GM12878 (cell line): Measurements from ENCODE around the gene ZDHHC1.

Experiments
- HCFC1 ChIP-seq: fragments of 150-350 bp; IDR thresholded peaks from 2 replicates; pipeline ENCODE4 v1.6.1; 2014; ENCODE audit warnings: low read length
- HDAC2 ChIP-seq: fragments of 200-600 bp; sonication (generic); IDR thresholded peaks from 2 replicates; pipeline ENCODE4 v1.6.1; 2017
- JUND ChIP-seq: IDR thresholded peaks from 2 replicates; pipeline ENCODE4 v1.6.1; 2012; ENCODE audit warnings: low read depth, mild to moderate bottlenecking, low read length, improper control_type of control experiment, moderate library complexity
- KAT2A ChIP-seq: conservative IDR thresholded peaks from 2 replicates; pipeline ENCODE4 v1.6.1; 2011; ENCODE audit warnings: low read depth, low read length; ENCODE audit not compliant: control insufficient read depth
- POLR2AphosphoS5 ChIP-seq: IDR thresholded peaks from 2 replicates; pipeline ENCODE4 v1.6.1; 2011; ENCODE audit warnings: mild to moderate bottlenecking, low read length, inconsistent platforms
- RELA ChIP-seq: fragments of 450-650 bp; IDR thresholded peaks from 2 replicates; pipeline ENCODE4 v1.8.0; 2014; ENCODE audit warnings: borderline replicate concordance; ENCODE audit not compliant: partially characterized antibody
- TAF1 ChIP-seq: IDR thresholded peaks from 2 replicates; pipeline ENCODE4 v1.6.1; 2011; ENCODE audit warnings: mild to moderate bottlenecking, low read depth, low read length, borderline replicate concordance
- TF ChIP-seq, protein P1 (sequence below): fragments of 450-650 bp; IDR thresholded peaks from 2 replicates; pipeline ENCODE4 v1.6.1; 2017; ENCODE audit warnings: low read depth, mild to moderate bottlenecking, moderate library complexity
- TF ChIP-seq, protein P2 (sequence below): IDR thresholded peaks from 2 replicates; pipeline ENCODE4 v1.6.1; 2011; ENCODE audit warnings: low read depth, mild to moderate bottlenecking, low read length, moderate library complexity, borderline replicate concordance; ENCODE audit errors: extremely low read depth

DNA sequence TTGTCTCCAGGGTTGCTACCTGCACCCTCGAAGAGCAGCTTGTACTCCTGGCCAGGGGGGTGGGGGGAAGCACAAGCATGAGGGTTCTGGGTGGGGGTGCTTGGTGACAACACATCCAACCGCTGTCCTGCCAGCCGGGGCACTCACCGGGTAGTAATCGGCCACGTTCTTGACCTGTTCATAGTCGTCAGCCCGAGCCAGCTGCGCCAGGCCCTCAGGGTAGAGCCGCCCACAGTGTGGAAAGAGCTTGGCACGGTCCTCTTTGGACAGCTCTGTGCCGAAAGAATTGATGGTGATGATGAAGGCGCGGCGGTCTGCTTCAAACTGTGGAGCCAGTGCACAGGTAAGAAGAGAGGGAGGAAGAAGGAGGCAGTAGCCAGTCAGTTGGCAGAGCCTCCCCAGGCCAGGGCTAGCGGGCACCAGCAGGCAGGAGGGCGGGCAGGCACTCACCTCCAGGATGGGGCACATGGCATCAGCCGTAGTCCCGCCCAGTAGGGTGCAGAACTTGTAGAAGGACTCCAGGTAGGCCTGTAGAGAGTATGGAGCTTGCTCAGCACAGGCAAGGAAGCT is 22.6 kb upstream of the ZDHHC1 start:
- TF ChIP-seq TAF1 (no peak), JUND (no peak), KAT2A (no peak), POLR2AphosphoS5 (no peak), RELA (no peak), HCFC1 (no peak), HDAC2 (no peak)
- TF ChIP-seq, protein P1, sequence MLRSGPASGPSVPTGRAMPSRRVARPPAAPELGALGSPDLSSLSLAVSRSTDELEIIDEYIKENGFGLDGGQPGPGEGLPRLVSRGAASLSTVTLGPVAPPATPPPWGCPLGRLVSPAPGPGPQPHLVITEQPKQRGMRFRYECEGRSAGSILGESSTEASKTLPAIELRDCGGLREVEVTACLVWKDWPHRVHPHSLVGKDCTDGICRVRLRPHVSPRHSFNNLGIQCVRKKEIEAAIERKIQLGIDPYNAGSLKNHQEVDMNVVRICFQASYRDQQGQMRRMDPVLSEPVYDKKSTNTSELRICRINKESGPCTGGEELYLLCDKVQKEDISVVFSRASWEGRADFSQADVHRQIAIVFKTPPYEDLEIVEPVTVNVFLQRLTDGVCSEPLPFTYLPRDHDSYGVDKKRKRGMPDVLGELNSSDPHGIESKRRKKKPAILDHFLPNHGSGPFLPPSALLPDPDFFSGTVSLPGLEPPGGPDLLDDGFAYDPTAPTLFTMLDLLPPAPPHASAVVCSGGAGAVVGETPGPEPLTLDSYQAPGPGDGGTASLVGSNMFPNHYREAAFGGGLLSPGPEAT, result no peak
- TF ChIP-seq, protein P2, sequence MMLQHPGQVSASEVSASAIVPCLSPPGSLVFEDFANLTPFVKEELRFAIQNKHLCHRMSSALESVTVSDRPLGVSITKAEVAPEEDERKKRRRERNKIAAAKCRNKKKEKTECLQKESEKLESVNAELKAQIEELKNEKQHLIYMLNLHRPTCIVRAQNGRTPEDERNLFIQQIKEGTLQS, result no peak
